ENCODE measurements around the gene SLC25A1.

DNA sequence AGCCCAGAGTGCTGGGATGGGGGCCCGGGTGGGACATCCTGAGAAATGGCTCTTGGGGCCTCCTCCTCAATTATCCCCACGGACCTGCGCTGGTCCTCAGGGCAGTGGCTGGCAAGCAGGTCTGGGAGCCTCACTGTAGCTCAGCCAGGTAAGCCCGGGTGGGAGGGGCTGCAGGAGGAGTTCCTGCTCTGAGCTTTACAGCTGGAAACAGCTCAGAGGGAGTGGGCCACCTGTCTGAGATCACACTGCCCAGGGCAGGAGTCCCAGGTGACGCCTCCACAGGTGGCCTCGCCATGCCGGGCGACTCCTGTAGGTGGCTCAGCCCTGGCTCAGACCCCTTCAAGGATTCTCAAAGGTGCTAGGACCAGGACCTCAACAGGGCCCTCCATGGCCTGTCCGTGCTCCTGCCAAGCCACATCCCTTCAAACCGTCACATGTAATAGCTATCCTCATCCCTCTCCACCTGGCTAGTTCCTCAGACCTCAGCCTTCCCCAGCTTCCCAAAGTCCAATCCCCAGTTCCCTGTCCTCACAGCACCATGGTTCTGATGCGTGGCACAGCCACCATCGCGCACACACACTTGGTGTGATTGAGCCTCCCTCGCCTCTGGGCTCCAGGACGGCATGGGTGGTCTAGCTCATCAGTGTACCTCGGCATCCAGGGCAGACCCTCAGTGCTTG lies 51.1 kb downstream of the SLC25A1 start:
- TF ChIP-seq GABPA (IDR thresholded peaks at IDR 0.05; ENCODE audit: low read depth) (no peak), RFX5 (IDR thresholded peaks at IDR 0.05; ENCODE audit: low read depth, low read length) (no peak), CEBPZ (IDR thresholded peaks at IDR 0.05; ENCODE audit: low read depth, low read length) (no peak)
- TF ChIP-seq, protein P1, sequence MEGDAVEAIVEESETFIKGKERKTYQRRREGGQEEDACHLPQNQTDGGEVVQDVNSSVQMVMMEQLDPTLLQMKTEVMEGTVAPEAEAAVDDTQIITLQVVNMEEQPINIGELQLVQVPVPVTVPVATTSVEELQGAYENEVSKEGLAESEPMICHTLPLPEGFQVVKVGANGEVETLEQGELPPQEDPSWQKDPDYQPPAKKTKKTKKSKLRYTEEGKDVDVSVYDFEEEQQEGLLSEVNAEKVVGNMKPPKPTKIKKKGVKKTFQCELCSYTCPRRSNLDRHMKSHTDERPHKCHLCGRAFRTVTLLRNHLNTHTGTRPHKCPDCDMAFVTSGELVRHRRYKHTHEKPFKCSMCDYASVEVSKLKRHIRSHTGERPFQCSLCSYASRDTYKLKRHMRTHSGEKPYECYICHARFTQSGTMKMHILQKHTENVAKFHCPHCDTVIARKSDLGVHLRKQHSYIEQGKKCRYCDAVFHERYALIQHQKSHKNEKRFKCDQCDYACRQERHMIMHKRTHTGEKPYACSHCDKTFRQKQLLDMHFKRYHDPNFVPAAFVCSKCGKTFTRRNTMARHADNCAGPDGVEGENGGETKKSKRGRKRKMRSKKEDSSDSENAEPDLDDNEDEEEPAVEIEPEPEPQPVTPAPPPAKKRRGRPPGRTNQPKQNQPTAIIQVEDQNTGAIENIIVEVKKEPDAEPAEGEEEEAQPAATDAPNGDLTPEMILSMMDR (IDR thresholded peaks at IDR 0.05 in 2 of 3, conservative IDR thresholded peaks at IDR 0.05 in 1 of 3; ENCODE audit: control insufficient read depth in 2 of 3, extremely low read depth in 1 of 3, insufficient read depth in 1 of 3, low read depth in 3 of 3, low read length in 3 of 3): no peak

All from GM12878 (cell line).